Activated T-cell treated with anti-CD3 and anti-CD28 coated beads for 4 hours (primary cell): Measurements from ENCODE around the gene HSPA1L.

Experiments used
- DNase-seq: peaks from one replicate; pipeline ENCODE4 v3.0.0-alpha.2; 2020

The HSPA1L gene

GRCh38 chr6:31781244-31782125 is 33.6 kb downstream of the HSPA1L start:
- DNase-seq = no peak

- no peak for DNase-seq
Observed at GRCh38 chr6:31780507-31781243, 34.4 kb downstream of the HSPA1L start.

DNA sequence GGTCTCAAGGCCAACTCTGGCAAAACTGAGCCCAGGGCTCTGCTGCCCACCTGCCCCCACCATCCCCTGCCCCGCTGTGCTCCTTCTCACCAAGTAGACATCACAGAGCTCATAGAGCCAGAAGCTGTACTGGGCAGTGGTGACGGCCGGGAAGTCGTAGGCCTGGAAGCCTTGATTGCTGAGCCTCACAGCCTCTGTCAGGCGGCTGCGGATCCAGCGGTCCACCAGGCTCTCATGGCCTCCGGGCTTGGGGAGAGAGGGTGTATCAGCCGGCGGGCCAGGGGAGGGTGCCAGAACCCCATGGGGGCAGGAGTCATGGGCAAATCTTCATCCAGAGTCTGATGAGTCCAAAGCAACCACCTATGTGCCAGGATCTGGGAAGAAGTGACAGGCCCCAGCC is 35.2 kb downstream of the HSPA1L start:
- no peak for DNase-seq

DNA sequence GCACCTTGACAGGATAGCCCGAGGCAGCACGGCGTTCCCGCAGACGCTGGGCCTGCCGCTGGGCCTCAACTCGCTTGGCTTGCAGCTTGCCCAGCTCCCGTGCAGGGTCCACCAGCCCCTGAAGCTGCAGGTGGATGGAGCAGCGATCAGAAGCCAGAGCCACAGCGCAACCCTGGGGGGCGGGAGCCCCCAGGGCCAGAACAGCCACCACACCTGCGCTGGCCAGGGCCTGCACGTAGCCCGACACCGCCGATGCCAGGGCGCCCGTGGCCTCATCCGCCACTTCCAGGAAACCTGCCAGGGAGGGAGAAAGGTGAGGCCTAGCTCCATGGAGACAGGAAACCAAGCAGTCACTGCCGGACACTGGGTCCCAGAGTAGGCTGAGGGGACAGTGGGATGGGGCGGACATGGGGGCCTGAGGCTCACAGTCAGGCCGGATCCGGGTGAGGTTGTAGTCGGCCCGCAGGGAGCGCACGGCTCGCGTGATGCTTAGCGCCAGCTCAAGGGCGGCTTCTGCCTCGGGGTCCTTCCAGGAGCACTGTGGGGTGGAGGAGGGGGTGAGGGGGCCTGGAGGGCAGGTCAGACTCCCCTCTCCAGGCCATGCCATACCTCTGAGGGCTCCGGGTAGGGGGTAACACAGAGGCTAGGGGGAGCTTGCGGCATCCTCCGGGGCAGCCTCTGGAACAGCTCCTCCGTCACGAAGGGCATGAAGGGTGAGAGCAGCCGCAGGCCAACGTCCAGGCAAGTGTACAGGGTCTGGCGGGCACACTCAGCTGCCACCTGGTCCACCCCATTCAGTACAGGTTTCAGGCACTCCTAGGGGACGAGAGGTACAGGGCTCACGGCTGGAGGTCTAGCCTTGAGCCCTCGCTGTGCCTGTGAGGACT is 35.8 kb downstream of the HSPA1L start:
- no peak for DNase-seq

DNA sequence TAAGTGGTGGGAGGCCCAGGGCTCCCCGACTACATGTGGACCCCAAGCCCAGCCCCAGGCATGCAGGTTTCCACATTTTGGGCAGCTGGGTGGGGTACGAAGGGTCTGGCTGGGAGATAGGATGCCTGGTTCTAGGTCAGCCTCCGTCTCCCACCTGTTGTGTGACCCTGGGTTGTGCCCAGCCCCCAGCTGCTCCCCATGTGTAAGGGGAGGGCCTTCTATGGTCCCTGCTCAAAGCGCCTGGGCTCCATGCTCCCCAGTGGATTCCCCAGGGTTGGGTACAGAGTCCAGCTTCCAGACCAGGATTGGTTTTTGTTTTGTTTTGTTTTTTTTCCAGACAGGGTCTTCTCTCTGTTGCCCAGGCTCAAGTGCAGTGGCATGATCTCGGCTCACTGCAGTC is 36.9 kb downstream of the HSPA1L start:
- no peak for DNase-seq

- DNase-seq = no peak
Observed at GRCh38 chr6:31777667-31778050, 37.4 kb downstream of the HSPA1L start.

DNA sequence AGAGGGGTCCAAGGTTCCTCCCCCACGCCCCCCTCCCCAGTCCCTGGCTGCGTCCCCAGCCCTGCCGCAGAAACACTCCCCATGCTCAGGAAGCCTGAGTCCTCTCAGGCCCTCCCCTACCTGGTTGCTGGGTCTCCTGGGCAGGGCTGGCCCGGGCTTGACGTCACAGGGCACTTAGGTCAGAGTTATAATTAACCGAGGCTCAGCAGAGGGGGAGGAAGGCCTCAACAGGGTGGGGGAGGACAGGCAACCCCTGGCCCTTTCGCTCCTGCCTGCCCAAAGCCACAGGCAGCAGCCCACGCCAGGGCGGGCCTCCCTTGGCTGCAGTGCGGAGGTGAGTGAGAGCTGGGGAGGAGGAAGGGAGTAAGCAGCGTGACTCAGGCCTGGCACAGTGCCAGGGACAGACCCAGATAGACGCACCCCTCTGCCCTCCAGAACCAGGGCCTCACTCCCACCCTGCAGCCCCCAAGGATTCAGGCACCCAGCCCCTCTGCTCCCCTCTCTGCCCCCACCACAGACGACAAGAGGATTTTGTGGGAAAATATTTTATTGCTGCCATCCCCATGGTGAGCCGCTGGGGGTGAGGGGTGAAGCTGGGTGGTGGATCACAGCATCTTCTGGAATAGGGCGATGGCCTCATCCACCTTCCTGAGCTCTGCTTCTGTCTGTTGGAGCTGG is 38.0 kb downstream of the HSPA1L start, which contains the start of gene VWA7:
Gene VWA7 (minus strand): TSS at position 340 of the 678 bp plus-strand sequence. CDS start 549 bp downstream, outside the sequence.
- DNase-seq = peak; percentile 65

DNA sequence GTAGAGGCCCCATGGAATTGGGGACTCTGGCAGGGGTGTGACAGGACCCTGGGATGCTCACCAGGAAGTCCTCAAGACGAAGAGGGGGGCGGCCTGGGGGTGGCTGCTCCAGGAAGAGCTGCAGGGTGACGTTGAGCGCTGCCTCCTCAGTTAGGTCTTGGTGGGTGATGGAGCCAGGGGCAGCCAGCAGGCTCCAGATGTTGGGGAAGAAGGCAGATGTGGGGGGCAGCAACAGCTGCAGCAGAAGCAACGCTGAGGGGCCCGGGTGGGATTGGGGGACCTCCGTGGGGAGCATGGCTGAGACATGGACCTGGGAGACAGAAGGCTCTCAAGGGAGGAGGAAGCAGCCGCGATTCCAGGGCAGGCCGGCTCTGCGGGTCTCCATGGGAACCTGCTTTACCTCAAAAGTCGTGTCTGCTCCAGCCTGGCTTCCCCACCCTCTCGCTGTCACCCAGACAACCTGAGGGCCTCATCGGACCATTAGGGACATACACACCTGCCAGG is 38.5 kb downstream of the HSPA1L start:
- no peak for DNase-seq

- DNase-seq = no peak
Observed at GRCh38 chr6:31775633-31776484, 39.2 kb downstream of the HSPA1L start.

DNA sequence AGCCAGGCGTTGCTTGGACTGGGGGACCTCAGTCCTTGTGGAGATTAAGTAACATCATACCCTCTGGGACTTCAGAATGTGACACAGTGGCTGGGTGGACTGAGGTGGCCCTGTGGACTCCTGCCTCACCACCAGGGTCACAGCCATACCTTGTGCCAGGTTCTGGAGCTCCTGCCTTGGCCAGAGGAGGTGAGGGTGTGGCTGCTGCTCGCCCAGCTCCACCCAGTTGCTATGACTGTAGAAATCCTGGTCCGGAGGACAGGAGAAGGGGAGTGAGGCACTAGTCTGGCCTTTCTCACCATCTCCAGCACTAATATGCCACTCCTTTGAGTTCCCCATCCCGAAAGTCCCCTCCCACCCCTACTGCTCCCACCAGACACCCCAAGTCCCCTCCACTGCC is 39.9 kb downstream of the HSPA1L start:
- DNase-seq = no peak

DNA sequence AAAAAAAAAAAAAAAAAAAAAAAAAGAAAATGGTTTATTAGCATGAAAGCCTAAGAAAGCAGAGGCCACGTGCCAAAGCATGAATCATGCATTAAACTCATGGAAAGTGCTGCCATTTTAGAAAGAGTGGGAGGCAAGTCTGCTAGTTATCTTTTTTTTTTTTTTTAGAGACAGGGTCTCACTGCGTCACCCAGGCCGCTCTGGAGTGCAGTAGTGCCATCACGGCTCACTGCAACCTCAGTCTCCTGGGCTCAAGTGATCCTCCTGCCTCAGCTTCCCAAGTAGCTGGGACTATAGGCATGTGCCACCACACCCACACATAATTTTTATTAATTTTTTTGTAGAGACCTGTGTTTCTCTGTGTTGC is 43.1 kb downstream of the HSPA1L start:
- peak; percentile 32 for DNase-seq

DNA sequence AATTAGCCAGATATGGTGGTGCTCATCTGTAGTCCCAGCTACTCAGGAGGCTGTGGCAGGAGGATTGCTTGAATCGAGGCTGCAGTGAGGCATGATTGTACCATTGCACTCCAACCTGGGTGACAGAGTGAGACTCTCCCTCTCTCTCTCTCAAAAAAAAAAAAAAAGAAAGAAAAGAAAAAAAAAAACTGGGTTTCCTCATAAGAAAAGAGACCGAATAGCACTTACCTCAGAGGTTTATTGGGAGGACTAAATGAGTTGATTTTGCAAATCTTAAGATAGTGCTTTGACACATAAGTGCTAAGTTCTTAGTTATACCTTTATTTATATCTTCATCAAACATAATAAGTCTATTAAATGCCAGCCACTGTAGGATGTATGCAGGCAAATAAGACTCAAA is 44.2 kb downstream of the HSPA1L start:
- no peak for DNase-seq

GRCh38 chr6:31769684-31770371 is 45.3 kb downstream of the HSPA1L start:
- peak; percentile 69 for DNase-seq

DNA sequence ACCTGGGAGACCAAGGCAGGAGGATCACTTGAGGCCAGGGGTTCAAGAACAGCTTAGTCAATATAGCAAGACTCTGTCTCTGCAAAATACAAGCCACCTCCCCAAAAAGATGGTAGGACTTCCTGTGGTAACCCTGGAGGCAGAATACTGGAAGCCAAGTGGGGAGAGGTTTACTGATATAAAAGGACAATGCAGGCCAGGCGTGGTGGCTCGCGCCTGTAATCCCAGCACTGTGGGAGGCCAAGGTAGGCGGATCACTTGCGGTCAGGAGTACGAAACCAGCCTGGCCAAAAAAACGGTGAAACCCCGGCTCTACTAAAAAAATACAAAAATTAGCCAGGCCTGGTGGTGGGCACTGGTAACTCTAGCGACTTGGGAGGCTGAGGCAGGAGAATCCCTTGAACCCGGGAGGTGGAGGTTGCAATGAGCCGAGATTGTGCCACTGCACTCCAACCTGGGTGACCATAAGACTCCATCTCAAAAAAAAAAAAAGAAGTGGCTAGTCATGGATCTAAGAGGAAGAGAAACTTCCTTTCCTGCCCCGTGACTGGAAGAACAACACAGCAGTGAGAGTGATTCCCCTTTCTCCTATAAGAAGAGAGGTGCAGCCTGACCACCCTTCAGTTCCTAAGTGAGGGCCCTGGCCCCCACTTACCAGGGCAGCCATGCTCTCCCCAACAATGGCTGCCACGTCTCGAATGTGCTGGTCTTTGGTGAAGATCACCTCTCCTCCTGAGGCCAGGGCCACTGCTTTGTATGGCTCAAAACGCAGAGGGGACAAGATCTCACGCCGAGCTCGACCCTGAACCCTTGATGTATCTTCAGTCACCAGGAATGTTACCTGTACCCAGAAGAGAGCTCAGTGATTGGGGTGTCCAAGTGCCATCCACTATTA is 46.5 kb downstream of the HSPA1L start:
- DNase-seq = no peak

DNA sequence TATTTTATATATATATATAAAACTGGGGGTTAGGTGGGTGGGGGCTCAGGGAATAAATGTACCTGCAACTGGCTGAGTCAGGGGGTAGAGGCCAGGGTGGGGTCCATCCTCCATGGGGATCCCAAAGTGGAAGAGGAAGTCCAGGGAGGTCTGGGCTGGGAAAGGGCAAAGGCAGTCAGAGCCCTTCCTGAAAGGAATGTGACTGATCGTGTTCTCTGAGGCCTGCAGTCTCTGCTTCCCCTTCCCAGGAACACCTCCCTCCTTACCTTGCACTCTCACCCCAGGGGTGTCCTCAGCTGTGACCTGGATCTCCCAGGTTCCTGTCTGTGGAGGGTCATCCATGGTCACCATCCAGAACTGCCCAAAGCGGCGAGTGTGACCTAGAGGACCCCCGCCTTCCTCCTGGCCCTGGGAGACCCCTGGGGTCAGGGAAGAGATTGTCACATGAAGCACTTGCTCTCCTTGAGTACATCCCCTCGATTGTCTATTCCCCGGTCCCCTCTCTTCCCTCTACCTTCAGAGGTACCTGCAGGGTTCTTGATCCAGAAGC is 47.9 kb downstream of the HSPA1L start:
- no peak for DNase-seq

GRCh38 chr6:31765910-31766794 is 48.9 kb downstream of the HSPA1L start:
- no peak for DNase-seq

DNA sequence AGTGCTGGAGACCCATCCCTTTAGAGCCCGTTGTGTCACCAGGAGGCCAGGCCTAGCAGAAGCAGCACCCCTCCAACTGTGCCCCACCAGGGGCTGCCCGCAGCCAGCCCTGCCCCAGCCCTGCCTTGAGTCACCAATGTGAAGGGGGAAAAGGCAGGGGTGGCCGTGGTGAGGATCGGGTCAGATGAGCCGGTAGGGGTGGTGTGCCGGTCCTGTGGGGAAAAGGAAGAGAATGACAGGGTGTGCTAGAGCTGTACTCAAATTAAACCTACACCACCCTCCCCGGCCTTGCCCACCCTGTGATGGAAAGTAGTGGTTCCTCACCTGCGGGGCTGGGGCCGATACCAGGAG is 49.5 kb downstream of the HSPA1L start:
- DNase-seq = no peak

- DNase-seq = no peak
Observed at GRCh38 chr6:31764198-31764597, 50.9 kb downstream of the HSPA1L start.

DNA sequence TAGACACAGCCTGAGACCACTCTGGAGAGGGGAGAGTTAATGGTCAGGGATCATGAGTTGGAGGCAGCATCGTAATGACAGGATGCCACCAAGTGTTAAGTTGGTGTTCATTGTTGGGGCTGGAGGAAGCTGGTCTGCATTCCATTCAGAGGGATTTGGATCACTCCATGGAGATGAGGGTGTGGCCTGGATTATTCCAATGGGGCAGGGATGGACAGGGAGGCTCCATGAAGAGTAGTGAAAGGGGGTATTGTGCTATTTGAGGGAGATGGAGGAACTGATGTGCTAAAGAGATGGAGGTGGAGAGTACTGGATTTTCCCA is 51.5 kb downstream of the HSPA1L start:
- DNase-seq = no peak
